MCF 10A (cell line): ENCODE results near the gene LIN28B. TPM values are rescaled to one million over a fixed set of nuclear protein-coding genes. Genes with fewer than 3 reads are reported as not detected.

ENCODE experiments used
- BruUV-seq: library from RNA; stranded (reverse); fragments of 400-500 nt; replicated peaks from 2 replicates; lab custom pipeline; 2021; lab: Mats Ljungman, UMichigan
- CTCF ChIA-PET: fragments of 300-600 bp; sonication (Branson Sonifier 250); formaldehyde crosslinking; extraction: SDS; loops from one replicate; lab custom pipeline; 2021; ENCODE audit warnings: antibody characterized with exemption, inconsistent platforms; lab: Yijun Ruan, JAX
- POLR2A ChIA-PET: fragments of 300-600, 350-650 bp; sonication (Branson Sonifier 250); formaldehyde crosslinking; extraction: SDS; loops from one replicate; lab custom pipeline; 2020; ENCODE audit warnings: antibody characterized with exemption, inconsistent platforms; lab: Yijun Ruan, JAX
- DNase-seq: peaks from one replicate; pipeline ENCODE4 v3.0.0-alpha.2; 2018; ENCODE audit not compliant: unreplicated experiment
- H3K27ac Mint-ChIP-seq: one replicate; pipeline ENCODE4 v1.8.0; 2022; ENCODE audit warnings: mild to moderate bottlenecking, low read depth, mixed read lengths; ENCODE audit not compliant: unreplicated experiment
- H3K27me3 Mint-ChIP-seq: one replicate; pipeline ENCODE4 v1.8.0; 2022; ENCODE audit warnings: mixed read lengths; ENCODE audit not compliant: insufficient read depth, unreplicated experiment
- H3K36me3 Mint-ChIP-seq: one replicate; pipeline ENCODE4 v1.8.0; 2022; ENCODE audit warnings: mild to moderate bottlenecking, moderate library complexity, mixed read lengths; ENCODE audit not compliant: insufficient read depth, unreplicated experiment
- H3K4me1 Mint-ChIP-seq: one replicate; pipeline ENCODE4 v1.8.0; 2022; ENCODE audit warnings: mixed read lengths; ENCODE audit not compliant: insufficient read depth, unreplicated experiment
- H3K4me3 Mint-ChIP-seq: one replicate; pipeline ENCODE4 v1.8.0; 2022; ENCODE audit warnings: mild to moderate bottlenecking, moderate library complexity, mixed read lengths; ENCODE audit not compliant: unreplicated experiment
- H3K9me3 Mint-ChIP-seq: one replicate; pipeline ENCODE4 v1.8.0; 2022; ENCODE audit warnings: mixed read lengths; ENCODE audit not compliant: unreplicated experiment
- CTCF ChIP-seq: fragments of 200-600 bp; IDR thresholded peaks from one replicate; pipeline ENCODE4 v1.8.0; 2022; ENCODE audit warnings: antibody characterized with exemption, mild to moderate bottlenecking; ENCODE audit not compliant: unreplicated experiment
- intact Hi-C: fragments of 100-400 bp; cut with micrococcal nuclease; formaldehyde crosslinking; loops from 2 replicates; pipeline ENCODE4 v1.14.1; 2022
- total RNA-seq: library from RNA; stranded (reverse); gene quantifications from 2 replicates; pipeline ENCODE4 v1.2.3, GENCODE V29; 2022

LIN28B gene
- total RNA-seq, 1 experiment from 2014 or later = not detected

GRCh38 chr6:104921896-104922295 lies 35.0 kb upstream of the LIN28B start:
- no peaks in the 10 kb centered on the region for H3K9me3 Mint-ChIP-seq
- ChIA-PET CTCF (no interaction called here), POLR2A (interaction anchor here (0.7 to 1.2 kb wide), 2 partner anchors 11 to 13 kb away, joined by 3 to 4 read pairs; no protein-coding TSS in a partner anchor)
- TF ChIP-seq CTCF = no peak
- no peak overlapping the region for H3K27ac Mint-ChIP-seq
- H3K27me3 Mint-ChIP-seq = peaks cover 95% of the 10 kb centered on the region
- no peak for DNase-seq
- intact Hi-C loops = no loop called here
- H3K4me3 Mint-ChIP-seq = no peak overlapping the region
- no TSS peak for BruUV-seq
- H3K36me3 Mint-ChIP-seq = no peaks in the 10 kb centered on the region
- no peaks in the 10 kb centered on the region for H3K4me1 Mint-ChIP-seq

- Mint-ChIP-seq H3K4me3 (no peak overlapping the region), H3K27ac (no peak overlapping the region), H3K27me3 (peaks cover 65% of the 10 kb centered on the region), H3K4me1 (no peaks in the 10 kb centered on the region), H3K36me3 (no peaks in the 10 kb centered on the region), H3K9me3 (no peaks in the 10 kb centered on the region)
- intact Hi-C loops = no loop called here
- ChIA-PET POLR2A (no interaction called here), CTCF (no interaction called here)
- no peak for DNase-seq
- no peak for TF ChIP-seq CTCF
- BruUV-seq = no TSS peak
Observed at GRCh38 chr6:104928141-104928540, 28.8 kb upstream of the LIN28B start.

- DNase-seq = no peak
- Mint-ChIP-seq H3K4me3 (no peak overlapping the region), H3K27ac (no peak overlapping the region), H3K9me3 (no peaks in the 10 kb centered on the region), H3K4me1 (no peaks in the 10 kb centered on the region), H3K27me3 (peaks cover 58% of the 10 kb centered on the region), H3K36me3 (no peaks in the 10 kb centered on the region)
- intact Hi-C loops = no loop called here
- BruUV-seq = no TSS peak
- CTCF ChIA-PET = no interaction called here
- TF ChIP-seq CTCF = no peak
- POLR2A ChIA-PET = no interaction called here
Observed at GRCh38 chr6:104929353-104929752, 27.6 kb upstream of the LIN28B start.

GRCh38 chr6:104930939-104931338 lies 26.0 kb upstream of the LIN28B start:
- Mint-ChIP-seq H3K36me3 (no peaks in the 10 kb centered on the region), H3K27me3 (peaks cover 56% of the 10 kb centered on the region), H3K27ac (no peak overlapping the region), H3K9me3 (no peaks in the 10 kb centered on the region), H3K4me3 (no peak overlapping the region), H3K4me1 (no peaks in the 10 kb centered on the region)
- CTCF ChIA-PET = interaction anchor here (0.5 kb wide), 1 partner anchor 463 kb away, joined by 4 read pairs; no protein-coding TSS in a partner anchor
- DNase-seq = no peak
- no TSS peak for BruUV-seq
- POLR2A ChIA-PET = interaction anchor here (1.2 kb wide), 1 partner anchor 13 kb away, joined by 4 read pairs; no protein-coding TSS in a partner anchor
- intact Hi-C loops = no loop called here
- no peak for TF ChIP-seq CTCF
